Stimulated activated CD4-positive, alpha-beta T cell treated with anti-CD3 and anti-CD28 coated beads, TNF-alpha, amount 100 ng/mL, for 24 hours (primary cell): ENCODE data around the gene SYT15.
"Not testable (repeated sequence)": the region's sequence is repeated elsewhere in the genome, so short reads cannot be mapped to it uniquely, and the experiment has no call there.

Source experiments
- DNase-seq, 3 experiments: peaks; one replicate each; pipeline ENCODE4 v3.0.0-alpha.2; 2020; ENCODE audit warnings: low read depth in 3 of 3

The SYT15 gene

DNA sequence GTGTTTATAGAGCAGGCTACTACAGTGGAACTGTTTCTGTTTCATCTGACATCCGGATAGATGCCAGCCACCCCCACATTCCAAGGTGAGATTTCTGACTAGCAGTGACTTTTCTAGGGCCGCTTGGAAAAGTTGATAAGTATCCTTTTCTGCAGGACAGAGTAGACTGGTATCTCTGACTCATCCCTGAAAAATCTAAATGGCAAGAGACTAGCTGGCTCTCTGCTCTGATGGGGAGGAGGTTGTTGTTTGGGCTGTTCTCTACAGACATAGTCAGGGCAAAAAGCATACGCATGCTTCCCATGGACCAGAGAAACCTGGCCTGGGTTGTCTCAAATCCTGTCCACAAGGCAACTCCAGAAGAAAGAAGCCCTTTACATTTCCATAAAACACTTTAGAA is 10.7 kb downstream of the SYT15 start:
- DNase-seq, result not testable (repeated sequence)

DNA sequence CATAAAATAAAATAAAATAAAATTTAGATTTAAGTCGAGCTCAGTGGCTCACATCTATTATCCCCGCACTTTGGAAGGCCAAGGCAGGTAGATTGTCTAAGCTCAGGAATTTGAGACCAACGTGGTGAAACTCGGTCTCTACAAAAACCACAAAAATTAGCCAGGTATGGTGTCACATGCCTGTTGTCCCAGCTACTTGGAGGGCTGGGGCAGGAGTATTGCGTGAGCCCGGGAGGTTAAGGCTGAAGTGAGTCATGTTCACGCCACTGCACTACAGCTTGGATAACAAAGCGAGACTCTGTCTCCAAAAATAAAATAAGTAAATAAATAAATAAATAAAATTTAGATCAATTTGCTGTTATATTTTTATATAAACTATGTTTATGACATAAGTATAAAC is 12.1 kb downstream of the SYT15 start:
- DNase-seq, result not testable (repeated sequence)

DNA sequence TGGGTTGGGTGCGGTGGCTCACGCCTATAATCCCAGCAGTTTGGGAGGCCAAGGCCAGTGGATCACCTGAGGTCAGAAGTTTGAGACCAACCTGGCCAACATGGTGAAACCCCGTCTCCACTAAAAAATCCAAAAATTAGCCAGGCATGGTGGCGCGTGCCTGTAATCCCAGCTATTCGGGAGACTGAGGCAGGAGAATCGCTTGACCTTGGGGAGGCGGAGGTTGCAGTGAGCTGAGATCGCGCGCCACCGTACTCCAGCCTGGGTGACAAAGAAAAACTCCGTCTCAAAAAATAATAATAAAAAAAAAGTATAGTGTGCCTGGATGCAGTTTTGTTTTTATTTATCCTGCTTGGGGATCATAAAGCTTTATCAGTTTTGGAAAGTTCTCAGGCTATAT is 14.4 kb downstream of the SYT15 start:
- DNase-seq, result not testable (repeated sequence)

DNA sequence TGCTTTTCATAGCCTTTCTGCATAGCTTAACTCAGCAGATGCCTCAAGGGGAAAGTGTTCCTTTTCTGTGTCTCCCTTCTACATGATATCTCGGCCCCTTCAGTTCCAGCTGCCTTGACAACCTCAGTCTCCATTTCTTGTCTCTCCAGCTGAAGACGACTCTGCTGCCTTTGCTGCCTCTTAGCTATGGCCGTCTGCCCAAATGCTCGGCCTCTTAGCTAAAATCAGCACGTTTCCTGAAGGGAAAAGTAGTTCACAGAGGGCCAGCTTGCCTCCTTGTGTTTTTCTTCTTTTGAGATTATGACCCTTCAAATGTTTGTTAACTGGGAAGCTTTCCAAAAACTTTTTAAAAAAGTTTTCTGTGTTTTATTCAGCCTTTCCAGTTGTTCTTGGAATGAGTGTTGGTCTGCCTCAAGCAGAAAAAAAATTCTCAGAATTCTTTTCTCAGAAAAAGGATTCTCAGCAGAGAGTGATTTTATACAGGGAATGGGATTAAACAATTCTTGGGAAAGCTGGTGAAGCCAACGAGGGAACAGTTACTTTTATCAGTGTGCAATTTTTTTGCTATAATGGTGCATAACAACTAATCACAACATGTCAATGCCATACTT is 15.6 kb downstream of the SYT15 start:
- not testable (repeated sequence) for DNase-seq

DNA sequence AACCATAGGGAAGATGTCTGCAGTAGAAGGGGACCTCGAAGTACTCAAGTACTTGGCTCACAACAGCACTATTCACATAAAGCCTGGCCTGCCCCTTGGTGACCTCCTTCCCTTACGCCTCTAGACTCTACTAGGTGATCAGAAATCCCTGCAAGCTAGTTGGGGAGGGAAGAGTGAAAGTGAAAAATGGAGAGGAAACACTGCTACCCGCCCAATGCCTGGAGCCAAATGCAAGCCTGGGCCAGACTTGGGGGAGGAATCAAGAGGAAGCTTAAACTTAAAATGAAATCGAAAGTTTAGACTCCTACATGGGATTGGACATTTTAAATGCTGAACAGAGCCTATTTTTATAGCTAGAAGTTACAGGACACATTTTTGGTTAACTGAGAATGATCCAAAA is 17.6 kb downstream of the SYT15 start:
- DNase-seq, result not testable (repeated sequence)

DNA sequence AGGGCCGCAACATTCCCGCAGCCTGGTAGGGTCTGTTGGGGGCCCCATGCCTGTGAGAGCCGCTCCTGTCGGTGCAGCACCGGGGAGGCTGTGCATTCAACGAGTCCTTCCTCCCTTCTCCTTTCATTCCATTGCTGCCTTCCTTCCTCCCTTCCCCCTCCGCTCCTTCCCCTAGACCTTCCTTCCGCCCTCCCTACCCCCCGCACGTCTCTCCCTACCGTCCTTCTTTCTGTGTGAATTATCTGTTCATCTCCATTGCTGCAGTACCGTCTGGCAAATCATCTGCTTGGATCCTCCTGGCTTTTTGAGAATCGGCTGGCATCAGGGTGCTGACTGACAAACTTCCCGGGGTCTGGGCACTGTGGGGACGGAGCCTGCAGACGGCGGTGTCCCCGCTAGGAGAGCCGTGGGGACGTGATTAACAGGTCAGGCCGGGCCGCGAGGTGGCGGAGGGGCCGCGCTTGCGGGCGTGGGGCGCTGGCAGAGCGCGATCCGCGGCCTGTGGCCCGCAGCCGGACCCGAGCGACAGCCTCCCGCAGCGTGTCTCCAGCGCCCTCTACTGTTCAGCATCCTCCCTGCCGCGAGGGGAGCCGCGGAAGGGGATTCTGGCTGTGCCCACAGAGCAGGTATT is 18.8 kb downstream of the SYT15 start:
- DNase-seq, result not testable (repeated sequence)

DNA sequence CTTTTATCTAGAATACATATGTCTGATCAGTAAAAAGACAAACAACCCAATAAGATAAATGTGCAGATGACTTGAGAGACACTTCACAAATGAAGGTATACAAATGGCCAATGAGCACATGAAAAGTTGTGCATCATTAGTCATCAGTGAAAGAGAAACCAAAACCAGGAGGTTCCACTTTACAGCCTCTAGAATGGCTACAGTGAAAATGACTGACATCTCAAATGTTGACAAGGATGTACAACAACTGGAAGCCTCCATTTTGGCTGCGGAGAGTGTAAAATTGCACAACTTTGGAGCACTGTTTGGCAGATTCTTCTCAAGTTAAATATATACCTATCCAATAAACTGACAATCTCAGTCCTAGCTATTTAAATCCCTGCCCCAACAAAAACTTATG is 21.6 kb downstream of the SYT15 start:
- not testable (repeated sequence) for DNase-seq

DNA sequence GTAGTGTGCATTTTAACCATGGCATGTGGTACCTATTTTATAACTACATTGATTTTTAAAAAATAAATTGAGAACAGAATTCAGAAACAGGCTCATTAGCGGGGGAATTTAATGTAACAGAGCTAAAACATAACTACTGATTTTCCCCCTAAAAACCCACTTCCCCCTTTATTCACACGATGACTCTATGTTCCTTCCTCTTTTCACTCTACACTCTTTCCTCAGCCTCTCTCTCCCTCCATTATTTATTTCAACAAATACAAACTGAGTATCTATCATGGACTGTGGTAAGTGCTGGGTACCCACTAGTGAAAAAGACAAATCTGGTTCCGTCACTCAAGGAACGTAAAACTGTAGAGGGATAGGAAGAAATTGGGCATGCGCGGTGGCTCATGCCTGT is 36.6 kb downstream of the SYT15 start:
- DNase-seq, result not testable (repeated sequence)

DNA sequence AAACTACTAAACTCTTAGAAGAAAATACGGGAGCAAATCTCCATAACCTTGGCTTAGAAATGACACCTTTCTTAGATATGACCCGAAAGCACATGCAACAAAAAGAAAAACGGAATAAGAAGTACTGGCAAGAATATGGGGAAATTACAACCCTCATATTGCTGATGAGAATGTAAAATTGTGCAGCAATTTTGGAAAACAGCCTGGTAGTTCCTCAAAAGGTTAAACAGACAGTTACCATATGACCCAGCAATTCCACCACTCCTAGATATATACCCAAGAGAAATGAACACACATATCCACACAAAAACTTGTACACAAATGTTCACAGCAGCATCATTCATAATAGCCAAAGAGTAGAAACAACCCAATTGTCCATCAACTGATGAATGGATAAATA is 37.3 kb downstream of the SYT15 start:
- DNase-seq, result not testable (repeated sequence)

DNA sequence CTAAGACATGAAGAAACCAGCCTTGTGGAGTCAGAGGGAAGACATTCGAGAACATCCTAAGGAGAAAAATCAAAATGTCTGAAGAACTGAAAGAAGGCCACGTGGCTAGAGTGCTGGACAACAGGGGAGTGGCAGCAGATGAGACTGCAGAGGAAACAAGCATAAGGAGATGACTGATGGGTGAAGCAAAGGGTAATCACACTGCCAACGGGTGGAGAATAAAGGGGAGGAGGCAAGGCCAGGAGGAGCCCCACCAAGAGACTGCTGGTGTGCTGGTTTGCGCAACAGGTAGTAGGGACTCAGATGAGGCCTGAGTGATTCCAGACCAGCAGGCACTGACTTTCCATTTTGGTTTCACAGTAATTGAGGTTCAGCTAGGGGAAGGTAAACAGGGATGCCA is 38.2 kb downstream of the SYT15 start:
- not testable (repeated sequence) for DNase-seq

DNA sequence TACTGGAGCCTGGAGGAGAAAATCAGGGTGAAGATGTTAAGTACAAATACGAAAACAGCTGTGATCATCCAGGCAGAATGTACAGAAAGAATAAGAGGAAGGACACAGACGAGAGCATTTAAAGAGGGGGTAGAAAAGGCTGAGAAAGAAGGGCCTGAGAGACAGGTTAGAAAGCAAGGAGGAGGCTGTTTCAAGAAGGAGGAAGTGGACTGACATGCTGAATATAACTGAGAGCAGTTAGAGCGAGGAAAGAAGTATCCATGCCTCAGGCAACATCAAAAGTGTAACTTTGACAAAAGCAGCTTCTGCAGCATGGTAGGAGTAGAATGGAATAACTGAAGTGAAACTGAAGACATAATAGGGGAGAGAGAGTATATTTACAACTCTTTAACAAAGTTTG is 39.0 kb downstream of the SYT15 start:
- not testable (repeated sequence) for DNase-seq

DNA sequence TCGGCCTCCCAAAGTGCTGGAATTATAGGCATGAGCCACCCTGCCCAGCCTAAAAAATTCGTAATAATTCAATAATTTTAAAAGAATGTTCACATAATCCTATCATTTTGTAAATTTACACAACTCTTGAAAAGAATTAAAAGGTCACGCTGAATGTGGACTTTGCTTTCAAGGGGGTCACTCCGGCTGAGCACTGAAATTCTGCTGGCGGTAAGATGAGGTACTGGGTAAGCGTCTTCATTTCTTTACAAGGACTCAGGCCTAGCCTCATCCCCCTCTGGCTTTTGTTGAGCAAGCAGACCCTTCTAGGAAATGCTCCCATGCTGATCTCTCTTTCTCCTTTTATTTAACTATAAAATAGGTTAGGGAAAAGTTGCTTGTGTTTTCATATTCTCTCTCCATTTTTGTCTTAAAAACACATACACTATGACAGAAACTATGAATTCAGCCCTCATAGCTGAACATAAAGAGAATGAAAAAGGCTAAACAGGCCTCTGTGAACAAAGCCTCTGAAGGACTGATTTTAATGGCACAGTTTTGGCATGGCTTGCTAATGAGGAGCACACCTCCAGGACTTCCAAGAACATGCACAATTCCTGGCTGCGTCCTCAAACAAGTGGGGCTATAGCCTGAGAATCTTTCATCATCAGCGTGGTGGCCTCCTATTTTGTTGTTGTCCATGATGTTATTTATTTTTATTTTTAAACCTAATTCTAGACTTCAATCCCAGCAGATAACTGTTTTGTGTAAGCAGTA is 45.1 kb downstream of the SYT15 start:
- not testable (repeated sequence) for DNase-seq

DNA sequence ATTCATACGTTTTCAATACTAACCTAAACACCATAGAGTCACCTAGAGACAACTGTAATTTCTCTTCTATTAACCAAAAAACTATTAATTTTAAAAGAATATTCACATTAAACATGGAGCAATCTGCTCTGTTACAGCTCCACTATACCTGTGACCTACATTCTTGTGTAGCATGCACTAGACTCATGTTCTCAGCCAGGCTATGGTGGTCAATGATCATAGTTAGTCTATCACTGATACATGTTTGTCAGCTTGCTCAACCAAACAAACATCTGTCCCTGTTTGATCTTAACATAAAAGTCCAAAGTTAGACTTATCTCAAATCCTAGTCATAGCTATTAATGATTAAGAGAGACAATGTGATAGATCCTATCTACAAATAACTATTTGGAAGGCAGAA is 50.9 kb downstream of the SYT15 start:
- DNase-seq, result not testable (repeated sequence)

DNA sequence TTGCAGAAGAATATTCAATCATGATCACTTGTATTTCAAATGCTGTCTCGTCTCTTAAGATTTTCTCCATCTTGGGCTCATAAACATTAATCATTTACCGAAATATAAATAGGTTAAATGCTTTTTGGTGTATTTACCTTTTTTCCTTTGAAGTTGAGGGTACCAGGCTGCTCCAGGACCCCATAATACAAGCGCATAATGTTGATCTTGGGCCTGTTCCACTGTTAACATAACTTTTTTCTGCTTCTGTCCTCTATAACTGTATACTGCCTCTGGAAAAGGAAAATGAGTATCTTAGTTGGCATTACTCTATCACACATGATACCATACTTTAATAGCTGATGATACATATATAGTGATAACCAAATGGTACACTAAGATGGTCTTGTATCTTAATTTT is 51.9 kb downstream of the SYT15 start:
- not testable (repeated sequence) for DNase-seq

DNA sequence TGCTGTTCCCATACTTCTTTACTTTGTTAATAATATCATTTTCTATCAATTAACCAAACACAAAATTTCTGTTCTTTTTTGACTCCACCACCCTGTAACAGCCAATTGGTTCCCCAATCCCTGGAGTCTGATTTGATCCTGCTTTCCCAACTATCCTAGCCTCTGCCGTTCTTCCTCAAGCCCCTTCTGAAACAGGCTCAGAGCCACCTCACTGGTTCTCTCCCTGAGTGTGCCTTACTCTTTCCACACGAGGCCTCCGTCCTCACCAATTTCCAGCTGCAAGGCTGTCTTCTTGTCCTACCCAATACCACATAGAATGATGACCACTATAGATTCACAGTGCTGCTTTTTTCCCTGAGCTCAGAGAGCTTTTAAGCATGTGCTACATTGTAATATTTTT is 52.8 kb downstream of the SYT15 start:
- DNase-seq, result not testable (repeated sequence)

DNA sequence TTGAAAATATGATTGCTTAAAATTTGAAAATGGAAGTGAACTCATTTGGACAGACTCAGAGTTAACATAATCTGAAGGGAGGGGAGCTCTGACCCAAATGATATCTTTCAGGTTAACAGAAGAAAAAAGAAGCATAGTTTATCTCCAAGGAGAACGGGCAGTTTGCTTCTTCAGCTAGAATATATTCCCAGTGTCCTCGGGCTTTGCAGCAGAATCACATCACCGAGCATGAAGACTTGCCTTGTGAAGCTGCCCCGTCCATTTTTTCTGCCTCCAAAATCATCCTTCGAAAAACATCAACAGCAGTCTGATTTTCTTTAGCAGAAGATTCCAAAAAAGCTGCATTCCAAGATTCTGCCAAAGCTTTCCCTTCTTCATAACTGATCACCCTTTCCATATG is 55.8 kb downstream of the SYT15 start:
- not testable (repeated sequence) for DNase-seq

DNA sequence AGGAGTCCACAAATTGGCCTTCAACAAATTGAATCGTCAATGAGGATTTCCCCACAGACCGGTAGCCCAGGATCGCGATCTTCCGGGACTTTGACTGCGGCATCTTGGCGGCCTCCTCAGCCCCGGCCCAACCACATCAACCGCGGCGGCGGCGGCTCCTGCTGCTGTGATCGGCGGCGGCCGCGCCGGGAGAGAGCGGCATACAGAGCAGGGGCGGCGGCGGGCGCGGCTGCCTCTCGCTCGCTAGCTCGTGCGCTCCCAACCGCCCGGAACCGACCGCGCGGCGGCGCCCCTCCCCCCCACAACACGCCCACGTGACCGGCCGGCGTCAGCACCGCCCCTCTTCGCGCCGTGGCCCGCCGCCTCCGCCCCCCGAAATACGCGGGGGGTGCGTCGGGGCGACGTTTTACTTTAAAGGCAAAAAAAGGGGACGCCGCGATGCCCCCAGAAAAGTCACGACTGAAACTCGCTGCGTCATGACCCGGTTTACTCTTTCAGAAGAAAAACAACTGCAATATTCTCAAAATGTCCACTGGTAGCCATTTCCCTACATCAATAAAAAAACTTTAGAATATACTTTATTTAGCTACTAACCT is 56.5 kb downstream of the SYT15 start:
- not testable (repeated sequence) for DNase-seq

DNA sequence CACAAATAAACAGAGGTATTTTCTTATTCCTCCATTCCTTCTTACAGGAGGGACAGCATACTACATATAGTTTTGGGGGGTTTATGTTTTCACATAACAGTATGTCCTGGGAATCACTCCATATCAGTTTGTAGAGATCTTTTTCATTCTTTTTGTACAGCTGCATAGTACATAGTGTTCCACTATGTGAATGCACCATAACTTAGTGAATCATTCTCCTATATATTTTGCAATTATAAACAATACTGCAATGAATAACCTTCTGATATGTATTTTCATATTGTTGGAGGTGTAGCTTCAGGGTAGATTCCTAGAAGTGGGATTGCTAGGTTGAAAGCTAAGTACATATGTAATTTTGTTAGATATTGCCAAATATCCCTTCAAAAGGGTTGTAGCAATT is 61.1 kb downstream of the SYT15 start:
- not testable (repeated sequence) for DNase-seq
